Dermis lymphatic vessel endothelial cell (primary cell): ENCODE measurements around the gene LCE1B. TPM values are rescaled to one million over a fixed set of nuclear protein-coding genes. Genes with fewer than 3 reads are reported as not detected.

Experiments used
- total RNA-seq: library from RNA; depleted of rRNA; stranded (reverse); fragments of >200 nt; gene quantifications from 2 replicates; pipeline ENCODE4 v1.2.1, GENCODE V29; 2014

The LCE1B gene
- not detected in 2 replicates for total RNA-seq

GRCh38 chr1:152811671-152812070, at the start of gene LCE1B:
LCE1B (plus strand) TSS chr1:152811971; CDS start chr1:152812447, 476 bp downstream.

GRCh38 chr1:152774875-152775274, 36.9 kb upstream of the LCE1B start, which contains the start of gene LCE1F:
LCE1F (plus strand) TSS chr1:152775140; CDS start chr1:152776372, 1,232 bp downstream.

GRCh38 chr1:152786077-152786476, 25.7 kb upstream of the LCE1B start, which contains the start of gene LCE1E:
LCE1E (plus strand) TSS chr1:152786257; CDS start chr1:152787300, 1,043 bp downstream.

GRCh38 chr1:152796421-152796820, 15.3 kb upstream of the LCE1B start, which contains the start of gene LCE1D:
LCE1D (plus strand) TSS chr1:152796721; CDS start chr1:152797795, 1,074 bp downstream.

GRCh38 chr1:152806576-152806975, 5.2 kb upstream of the LCE1B start, which contains the start of gene LCE1C:
LCE1C (minus strand) TSS chr1:152806651; CDS start chr1:152805478, 1,173 bp downstream.

GRCh38 chr1:152827173-152827572, 15.4 kb downstream of the LCE1B start, which contains the start of gene LCE1A:
LCE1A (plus strand) TSS chr1:152827473; CDS start chr1:152827473, 0 bp downstream.

GRCh38 chr1:152842556-152842955, 30.8 kb downstream of the LCE1B start, which contains the start of gene LCE6A:
LCE6A (plus strand) TSS chr1:152842856; CDS start chr1:152843521, 665 bp downstream.

GRCh38 chr1:152859696-152860095, 47.9 kb downstream of the LCE1B start, which contains the start of gene LCE7A:
LCE7A (plus strand) TSS chr1:152859996; CDS start chr1:152860698, 702 bp downstream.

Other genes with a start within 250 kb of the LCE1B start
- not detected in 2 replicates for gene LCE3E, start 245.2 kb upstream of the LCE1B start, total RNA-seq
- gene LCE3D, start 231.5 kb upstream of the LCE1B start, total RNA-seq: not detected in 2 replicates
- not detected in 2 replicates for gene LCE3C, start 211.7 kb upstream of the LCE1B start, total RNA-seq
- not detected in 2 replicates for gene LCE3B, start 198.2 kb upstream of the LCE1B start, total RNA-seq
- gene LCE3A, start 188.9 kb upstream of the LCE1B start, total RNA-seq: not detected in 2 replicates
- not detected in 2 replicates for gene LCE2D, start 148.6 kb upstream of the LCE1B start, total RNA-seq
- not detected in 2 replicates for gene LCE2C, start 136.7 kb upstream of the LCE1B start, total RNA-seq
- gene LCE2B, start 125.8 kb upstream of the LCE1B start, total RNA-seq: not detected in 2 replicates
- gene LCE2A, start 113.6 kb upstream of the LCE1B start, total RNA-seq: not detected in 2 replicates
- not detected in 2 replicates for gene LCE4A, start 103.8 kb upstream of the LCE1B start, total RNA-seq
- not detected in 2 replicates for gene KPRP, start 53.9 kb upstream of the LCE1B start, total RNA-seq
- not detected in 2 replicates for gene LCE1F, start 36.8 kb upstream of the LCE1B start, total RNA-seq
- gene LCE1E, start 25.7 kb upstream of the LCE1B start, total RNA-seq: not detected in 2 replicates
- gene LCE1D, start 15.2 kb upstream of the LCE1B start, total RNA-seq: not detected in 2 replicates
- gene LCE1C, start 5.3 kb upstream of the LCE1B start, total RNA-seq: not detected in 2 replicates
- gene LCE1A, start 15.5 kb downstream of the LCE1B start, total RNA-seq: not detected in 2 replicates
- gene LCE6A, start 30.9 kb downstream of the LCE1B start, total RNA-seq: not detected in 2 replicates
- not detected in 2 replicates for gene LCE7A, start 48.0 kb downstream of the LCE1B start, total RNA-seq
- not detected in 2 replicates for gene SMCP, start 66.4 kb downstream of the LCE1B start, total RNA-seq
- gene IVL, start 96.6 kb downstream of the LCE1B start, total RNA-seq: not detected in 2 replicates
- not detected in 2 replicates for gene SPRR5, start 135.2 kb downstream of the LCE1B start, total RNA-seq
- not detected in 2 replicates for gene SPRR4, start 158.7 kb downstream of the LCE1B start, total RNA-seq
- gene SPRR1A, start 172.1 kb downstream of the LCE1B start, total RNA-seq: not detected in 2 replicates
- not detected in 2 replicates for gene SPRR3, start 189.8 kb downstream of the LCE1B start, total RNA-seq
- not detected in 2 replicates for gene SPRR1B, start 219.2 kb downstream of the LCE1B start, total RNA-seq
- not detected in 2 replicates for gene SPRR2D, start 229.1 kb downstream of the LCE1B start, total RNA-seq
- not detected in 2 replicates for gene SPRR2A, start 245.5 kb downstream of the LCE1B start, total RNA-seq